GM21360 (cell line): ENCODE measurements around the gene RNF213.

Source experiments
- ATAC-seq: cut with Tn5 transposase; IDR thresholded peaks from one replicate; pipeline ENCODE4 v1.9.1; 2021; ENCODE audit warnings: mild to moderate bottlenecking, moderate library complexity; ENCODE audit not compliant: unreplicated experiment

Gene RNF213

DNA sequence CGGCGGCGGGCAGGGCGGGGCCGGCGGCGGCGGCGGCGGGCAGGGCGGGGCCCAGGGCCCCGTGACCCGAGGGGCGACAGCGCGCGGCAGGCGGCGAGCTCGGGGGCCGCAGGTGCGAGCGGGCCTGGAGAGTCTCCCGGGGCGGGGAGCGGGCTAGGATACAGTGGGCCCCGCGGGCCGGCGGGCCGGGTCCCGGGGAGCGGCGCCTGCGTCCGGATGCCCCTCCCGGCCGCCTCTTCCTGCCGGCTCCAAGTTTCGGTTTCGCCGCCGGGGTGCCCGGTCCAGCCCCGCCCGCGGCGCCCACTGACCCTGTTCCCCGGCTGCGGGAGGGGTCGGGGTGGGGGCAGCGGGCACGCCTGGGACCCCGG, at the start of gene RNF213:
Gene RNF213 (plus strand): TSS at position 62 of the 368 bp plus-strand sequence. CDS start 2,830 bp downstream, outside the sequence.
- ATAC-seq, result peak; percentile 29

DNA sequence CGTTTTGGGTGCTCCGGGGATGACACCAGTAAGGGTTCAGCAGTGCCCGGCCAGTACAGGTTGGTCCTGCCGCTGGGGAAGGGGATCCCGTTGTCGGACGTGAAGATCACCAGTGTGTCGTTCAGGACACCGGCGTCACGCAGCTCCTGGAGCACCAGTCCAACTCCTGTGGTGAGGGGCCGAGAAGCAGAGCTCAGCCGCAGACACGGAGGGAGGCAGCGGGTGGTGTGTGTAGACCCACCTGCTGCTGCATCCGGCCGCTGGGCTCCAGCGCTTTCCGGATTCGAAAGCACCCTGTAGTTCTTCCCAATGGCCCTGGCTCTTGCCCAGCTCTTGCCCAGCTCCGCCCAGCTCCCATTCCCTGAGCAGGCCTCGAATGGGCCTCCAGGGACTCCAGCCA, 48.5 kb upstream of the RNF213 start:
- ATAC-seq, result no peak

DNA sequence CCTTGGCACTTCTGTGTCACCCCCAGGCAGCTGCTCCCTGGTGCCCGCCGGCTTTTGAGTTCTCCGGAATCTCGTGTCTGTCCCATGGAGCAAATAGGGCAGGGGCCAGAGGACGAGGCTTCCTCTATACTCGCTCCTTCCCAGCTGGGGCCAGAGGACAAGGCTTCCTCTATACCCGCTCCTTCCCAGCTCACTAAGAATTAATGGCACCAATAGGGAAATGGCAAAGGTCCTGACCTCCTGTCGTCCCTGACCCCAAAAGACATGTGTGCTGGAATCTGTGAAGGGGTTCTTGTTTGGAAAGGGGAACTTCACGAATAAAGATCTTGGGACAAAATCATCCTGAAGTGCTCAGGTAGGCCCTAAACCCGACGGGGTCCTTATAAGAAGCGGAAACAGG, 48.1 kb upstream of the RNF213 start:
- ATAC-seq, result no peak

DNA sequence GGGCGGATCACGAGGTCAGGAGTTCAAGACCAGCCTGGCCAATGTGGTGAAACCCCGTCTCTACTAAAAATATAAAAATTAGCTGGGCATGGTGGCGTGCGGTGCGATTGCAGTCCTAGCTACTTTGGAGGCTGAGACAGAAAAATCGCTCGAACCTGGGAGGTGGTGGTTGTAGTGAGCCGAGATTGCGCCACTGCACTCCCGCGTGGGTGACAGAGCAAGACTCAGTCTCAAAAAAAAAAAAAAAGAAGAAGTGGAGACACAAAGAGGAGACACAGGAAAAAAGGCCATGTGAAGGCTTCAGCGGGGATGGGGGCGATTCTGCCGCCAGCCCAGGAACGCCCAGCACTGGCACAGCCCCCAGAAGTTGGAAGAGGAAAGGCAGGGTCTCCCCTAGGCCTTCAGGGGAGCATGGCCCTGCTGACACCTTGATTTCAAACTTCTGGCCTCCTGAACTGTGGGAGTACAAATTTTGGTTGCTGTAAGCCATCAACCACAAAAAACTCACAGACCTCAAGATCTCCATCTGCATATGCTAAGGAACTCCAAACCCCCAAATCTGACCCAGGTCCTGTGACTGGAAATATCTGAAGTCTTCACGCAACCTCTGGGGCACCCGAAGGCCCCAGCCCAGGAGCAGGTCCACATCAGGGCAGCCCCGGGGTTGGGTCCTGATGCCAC, 47.5 kb upstream of the RNF213 start:
- no peak for ATAC-seq

DNA sequence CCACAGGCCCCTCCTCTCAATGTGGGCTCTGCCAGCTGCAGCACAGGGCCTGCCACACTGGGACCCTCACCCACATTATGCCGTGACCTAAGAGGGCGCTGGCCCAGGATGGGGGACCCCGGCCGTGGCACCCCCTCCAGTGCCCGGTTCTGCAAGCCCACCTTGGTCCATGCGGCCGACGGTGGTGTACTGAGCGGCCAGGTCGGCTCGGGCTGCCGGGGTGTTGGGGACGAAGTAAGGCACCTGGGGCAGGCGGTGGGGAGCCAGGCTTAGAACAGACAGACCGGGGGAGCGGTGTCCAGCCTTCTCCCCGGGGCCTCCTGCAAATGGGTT, 47.0 kb upstream of the RNF213 start:
- ATAC-seq, result no peak

DNA sequence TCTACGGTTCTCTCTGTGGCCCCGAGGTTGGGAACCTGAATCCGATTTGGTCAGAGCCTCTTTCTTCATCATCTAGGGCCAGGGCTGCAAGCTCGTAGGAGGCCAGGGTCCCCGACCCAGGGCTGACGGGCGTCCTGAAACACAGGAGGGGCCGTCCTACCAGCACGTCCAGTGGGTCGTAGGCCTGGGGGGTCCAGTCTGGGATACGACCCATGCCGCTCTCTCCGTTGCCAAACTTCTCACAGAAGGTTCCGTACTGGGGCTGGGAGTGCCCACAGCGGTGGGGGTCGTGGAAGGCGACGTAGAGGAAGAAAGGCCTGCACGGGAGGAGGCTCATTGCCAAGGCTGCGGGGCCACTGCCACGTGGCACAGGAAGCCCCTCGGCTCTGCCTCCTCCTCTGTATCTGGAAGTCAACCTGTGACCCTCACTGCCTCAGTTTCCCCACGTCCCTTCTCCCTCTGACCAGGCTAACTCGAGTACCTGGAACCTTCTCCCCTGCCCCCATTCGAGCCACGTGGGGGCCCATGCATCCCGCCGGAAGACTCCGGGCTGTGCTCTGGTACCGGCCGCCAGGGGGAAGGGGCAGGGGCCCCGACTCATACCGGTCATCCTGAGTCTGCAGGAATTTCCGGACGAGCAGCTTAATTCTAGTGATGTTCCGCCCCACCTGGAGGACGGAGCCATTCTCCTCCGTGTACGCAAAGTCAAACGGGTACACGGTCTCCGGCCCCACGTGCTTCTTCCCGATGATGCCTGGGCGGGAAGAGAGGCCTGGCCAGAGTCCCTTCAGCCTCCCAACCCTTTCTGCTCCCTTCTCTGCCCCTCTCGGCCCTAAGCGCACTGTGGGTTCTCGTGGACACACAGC, 46.4 kb upstream of the RNF213 start:
- ATAC-seq, result no peak

DNA sequence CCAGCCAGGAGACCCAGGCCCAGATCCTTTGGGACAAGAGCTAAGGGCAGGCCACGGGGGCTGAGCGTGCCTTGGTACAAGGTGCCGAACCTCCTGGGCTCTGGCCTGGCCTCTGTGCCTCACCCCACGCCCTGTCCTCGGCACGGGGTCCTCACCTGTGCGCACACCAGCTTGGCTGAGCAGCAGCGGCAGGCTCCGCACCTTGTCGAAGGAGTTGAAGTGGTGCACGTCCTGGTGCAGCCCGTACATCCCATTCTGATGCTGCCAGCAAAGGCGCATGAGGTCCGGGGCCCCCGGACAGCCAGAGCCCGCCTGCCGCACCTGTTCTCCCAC, 45.8 kb upstream of the RNF213 start:
- ATAC-seq, result no peak

DNA sequence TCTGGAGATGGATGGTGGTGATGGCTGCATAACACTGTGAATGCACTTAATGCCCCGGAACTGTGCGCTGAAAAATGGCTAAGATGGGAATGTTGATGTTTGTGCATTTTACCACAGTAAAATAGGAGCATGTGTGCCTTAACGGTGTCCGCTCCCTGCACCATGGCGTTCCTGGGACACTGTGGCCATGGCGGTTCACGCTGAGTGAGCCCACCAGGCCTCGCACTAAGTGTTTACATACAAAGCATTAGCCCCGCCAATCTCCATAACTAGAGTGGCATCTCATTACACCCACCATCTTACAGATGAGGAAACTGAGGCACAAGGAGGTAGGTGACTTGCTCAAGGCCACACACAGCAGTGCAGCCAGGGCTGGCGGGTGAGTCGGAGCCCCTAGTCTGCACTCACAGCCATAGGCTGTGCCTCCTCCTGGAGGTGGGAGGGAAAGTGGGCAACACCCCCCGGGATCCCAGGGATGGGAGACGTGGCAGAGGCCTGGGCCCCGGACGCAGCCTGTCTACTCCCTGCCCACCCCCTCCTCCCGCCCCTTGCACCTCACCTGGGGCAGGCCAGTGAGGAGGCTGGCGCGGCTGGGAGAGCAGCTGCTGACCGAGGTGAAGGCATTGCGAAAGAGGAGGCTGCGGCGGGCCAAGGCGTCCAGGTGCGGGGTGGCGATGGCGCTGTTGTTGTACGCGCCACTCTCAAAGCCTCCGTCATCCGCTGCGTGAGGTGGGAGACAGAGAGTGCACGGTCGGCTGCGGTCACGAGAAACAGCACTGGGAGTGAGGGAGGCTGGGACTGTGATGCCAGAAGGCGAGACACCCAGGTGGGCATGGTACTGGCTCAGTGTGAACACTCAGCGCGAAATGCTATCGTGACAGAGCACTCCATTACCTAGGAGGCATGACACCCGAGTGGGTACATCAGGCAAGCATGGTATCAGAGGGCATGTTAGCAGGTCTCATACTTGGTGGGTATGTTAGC, 43.9 kb upstream of the RNF213 start:
- no peak for ATAC-seq

DNA sequence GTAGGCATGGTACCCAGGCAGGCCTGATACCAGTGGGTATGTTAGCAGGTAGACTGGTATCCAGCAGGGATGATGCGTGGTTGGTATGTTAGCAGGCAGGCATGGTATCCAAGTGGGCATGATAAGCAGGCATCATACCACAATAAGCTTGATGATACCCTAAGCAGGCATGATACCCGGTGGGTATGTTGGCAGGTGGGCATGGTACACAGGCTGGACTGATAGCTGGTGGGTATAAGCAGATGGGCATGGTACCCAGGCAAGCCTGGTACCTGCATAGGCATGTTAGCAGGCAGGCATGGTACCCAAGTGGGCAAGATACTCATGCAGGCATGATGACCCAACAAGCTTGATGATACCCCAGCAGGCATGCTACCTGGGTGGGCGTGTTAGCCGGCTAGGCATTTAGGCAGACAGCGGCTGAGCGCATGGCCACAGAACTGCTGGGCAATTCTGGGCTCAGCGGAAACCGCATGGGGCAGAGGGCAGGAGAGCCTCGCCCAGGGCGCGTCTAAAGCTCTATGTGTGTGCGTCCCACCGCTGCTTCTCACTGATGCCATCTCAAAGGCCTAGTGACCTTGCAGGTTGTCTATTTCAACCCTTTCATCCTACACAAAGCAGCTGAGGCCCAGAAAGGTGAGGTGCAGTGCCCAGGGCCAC, 42.8 kb upstream of the RNF213 start:
- no peak for ATAC-seq

DNA sequence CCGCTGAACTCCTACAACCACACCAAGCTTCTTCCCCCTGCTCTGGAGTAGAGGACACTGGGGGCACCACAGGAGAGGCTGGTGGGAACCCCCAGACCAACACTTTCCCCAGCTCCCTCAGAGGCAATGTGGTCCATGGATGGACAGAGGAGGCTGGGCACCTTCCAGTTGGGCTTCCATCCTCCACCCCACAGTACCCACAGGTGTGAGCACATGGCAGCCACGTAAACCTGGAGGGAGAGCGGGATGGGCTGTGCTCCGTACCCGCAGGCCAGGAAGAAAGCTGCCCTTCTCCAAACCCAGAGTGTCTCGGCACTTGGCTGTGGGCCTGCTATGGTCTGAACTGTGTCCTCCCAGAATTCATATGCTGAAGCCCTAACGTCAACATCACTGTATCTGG, 42.3 kb upstream of the RNF213 start:
- ATAC-seq, result no peak

DNA sequence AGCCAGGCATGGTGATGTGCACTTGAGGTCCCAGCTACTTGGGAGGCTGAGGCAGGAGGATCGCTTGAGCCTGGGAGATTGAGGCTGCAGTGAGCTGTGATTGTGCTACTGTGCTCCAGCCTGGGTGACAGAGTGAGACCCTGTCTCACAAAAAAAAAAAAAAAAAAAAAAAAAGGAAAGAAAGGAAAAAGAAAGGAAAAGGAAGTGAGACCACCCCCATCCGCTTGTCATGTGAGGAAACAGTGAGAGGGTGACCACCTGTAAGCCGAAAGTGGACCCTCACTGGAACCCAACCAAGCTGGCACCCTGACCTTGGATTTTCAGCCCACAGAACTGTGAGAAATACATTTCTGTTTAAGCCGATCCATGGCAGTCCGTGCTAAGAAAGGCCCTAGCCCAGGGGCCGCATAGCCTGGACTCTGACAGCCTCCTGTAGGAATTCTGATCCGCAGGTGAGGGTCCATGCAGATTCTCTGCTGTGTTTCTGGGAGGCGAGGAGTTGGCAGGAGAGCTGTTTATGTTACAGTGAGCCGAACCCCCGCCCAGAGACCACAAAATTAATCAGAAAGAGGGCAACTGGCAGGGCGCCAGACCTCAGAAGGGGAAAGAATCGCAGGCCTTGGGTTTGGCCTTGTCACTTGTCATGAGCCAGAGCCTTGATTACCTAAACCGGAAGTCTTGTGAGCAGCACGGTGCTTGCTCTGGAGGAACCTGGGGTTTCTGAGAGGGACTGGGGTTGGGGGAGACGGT, 41.5 kb upstream of the RNF213 start:
- no peak for ATAC-seq

DNA sequence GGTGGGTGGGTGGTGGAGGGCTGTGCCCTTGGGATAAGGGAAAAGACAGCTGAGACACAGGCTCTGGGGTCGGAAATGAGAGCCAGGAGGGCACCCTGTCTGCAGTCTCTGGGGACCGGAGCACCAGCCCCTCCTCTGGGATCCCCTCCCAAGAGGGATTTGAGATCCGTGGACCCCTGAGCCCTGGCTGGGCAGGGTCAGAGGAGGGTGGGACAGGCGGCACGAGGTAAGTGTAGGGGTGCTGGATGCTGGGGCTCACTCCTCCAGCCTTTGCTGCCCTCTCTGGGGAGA, 40.9 kb upstream of the RNF213 start:
- no peak for ATAC-seq

DNA sequence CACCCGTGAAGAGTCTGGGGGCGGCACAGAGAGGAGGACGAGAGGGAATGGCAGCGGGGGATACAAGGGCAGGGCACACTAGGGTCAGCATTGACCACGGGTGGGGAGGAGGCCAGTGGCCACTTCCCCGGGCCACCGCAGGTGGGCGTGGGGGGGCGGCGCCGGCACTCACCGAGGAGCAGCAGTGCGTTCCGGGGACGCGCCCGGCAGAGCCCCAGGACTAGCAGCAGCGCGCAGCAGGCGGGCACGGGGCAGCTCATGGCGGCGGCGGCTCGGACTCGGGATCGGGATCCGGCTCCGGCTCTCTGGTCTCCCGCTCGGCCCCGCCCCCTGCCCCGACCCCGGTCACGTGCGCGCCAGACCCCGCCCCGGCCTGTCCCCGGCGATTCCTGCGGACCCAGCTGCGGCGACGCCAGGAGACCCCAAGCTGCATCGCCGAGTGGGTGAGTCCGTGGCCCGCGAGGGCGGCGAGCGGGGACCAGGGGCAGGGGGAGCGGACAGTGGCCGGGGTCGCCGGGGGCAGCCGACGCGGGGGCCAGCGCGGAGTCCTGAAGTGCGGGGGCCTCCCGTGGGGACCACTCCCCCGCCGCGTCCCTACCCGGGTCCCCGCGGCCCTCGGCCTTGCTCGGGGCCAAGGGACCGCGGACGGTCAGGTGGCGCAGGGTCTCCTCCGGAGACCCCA, 40.5 kb upstream of the RNF213 start, which contains the start of the genes SGSH and SLC26A11:
Gene SGSH (minus strand): TSS at position 280 of the 682 bp plus-strand sequence. CDS start 20 bp downstream, at position 260.
Gene SLC26A11 (plus strand): TSS at position 374 of the 682 bp plus-strand sequence. CDS start 1,134 bp downstream, outside the sequence.
- no peak for ATAC-seq

DNA sequence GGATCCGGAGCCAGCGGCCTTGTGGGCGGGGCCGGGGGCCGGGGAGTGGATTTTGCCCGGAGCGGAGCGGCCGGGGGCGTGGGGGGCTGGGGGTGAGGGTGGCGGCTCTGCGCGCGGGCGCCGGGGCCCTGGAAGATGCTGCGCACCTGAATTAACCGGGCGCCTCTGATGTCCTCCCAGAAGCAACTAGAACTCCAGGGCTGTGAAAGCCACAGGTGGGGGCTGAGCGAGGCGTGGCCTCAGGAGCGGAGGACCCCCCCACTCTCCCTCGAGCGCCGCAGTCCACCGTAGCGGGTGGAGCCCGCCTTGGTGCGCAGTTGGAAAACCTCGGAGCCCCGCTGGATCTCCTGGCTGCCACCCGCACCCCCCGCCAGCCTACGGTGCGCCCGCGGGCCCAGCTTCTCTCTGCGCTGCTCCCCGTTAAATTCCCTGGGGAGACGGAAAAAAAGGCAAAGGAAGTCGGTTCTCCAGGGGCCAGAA, 39.9 kb upstream of the RNF213 start:
- no peak for ATAC-seq

DNA sequence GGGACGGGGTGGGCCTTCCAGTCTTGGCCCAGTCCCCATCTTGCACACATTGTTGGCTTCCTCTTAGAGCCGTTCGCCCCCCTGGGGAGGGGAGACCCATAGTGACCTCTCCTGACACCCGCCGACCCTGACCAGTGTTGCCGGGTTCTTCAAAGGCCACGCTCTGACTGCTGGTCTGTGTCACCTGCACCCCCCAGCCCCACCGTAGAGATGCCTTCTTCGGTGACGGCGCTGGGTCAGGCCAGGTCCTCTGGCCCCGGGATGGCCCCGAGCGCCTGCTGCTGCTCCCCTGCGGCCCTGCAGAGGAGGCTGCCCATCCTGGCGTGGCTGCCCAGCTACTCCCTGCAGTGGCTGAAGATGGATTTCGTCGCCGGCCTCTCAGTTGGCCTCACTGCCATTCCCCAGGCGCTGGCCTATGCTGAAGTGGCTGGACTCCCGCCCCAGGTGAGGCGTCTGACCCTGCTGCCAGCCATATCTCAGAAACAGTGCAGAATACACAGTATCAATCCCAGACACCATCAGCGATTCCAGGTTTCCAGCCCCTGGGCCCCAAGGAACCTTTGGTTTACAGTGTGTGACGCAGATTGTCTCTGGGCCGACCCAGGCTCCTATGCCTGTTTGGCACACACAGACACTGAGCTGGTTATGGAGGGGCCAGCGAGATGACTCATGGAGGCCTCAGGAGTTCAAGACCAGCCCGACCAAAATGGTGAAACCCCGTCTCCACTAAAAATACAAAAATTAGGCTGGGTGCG, 39.1 kb upstream of the RNF213 start:
- ATAC-seq, result no peak

DNA sequence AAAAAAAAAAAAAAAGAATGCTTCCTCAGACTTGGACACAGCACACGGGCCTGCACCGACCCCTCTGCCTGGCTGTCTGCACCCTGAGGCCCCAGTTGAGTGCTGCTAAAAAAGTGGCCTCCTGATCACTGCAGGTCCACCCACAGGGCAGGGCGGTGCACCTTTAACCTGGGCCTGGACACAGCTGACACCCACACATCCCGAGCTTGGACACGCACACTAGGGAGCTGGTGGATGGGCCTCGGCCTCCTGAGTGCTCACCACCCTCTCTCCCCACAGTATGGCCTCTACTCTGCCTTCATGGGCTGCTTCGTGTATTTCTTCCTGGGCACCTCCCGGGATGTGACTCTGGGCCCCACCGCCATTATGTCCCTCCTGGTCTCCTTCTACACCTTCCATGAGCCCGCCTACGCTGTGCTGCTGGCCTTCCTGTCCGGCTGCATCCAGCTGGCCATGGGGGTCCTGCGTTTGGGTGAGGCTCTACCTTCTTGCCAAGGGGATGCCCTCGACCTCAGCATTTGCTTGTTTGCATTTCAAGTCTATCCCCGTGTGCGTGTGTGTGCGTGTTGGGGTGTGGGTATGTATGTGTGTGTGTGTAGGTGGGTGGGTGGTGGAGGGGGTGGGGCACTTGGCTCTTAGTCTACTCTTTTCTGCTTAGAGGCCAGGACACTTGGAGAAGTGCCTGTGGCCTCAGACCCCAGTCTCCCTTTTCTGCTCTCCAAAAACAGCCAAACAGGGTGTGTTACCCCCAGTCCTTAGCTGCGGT, 38.1 kb upstream of the RNF213 start:
- no peak for ATAC-seq

DNA sequence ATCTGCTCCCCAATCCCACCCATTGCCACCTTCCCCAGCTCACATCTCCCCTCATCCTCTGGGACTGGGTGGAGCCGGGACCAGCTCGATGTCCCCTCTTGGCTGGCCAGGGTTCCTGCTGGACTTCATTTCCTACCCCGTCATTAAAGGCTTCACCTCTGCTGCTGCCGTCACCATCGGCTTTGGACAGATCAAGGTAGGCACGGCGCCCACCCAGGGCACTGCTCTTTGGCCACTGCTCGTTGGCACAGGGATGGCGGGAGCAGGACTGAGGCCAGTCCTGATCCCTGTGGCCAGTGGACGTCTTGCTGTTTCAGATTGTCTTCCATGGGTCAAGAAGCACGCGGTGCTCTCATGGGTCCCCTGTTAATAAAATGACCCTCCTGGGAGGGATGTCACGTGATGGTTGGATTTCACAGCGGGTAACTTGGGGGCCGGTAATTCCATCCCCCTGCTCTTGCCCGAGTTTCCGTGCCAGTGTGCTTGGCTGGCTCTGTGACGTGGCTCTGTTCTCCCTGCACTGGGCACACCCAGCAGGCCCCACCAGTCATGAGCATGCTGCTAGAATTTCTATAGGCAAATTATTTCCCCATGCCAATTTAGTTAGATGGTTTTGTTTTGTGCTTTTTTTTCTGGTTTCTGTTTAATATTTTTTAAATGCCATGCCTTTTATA, 37.4 kb upstream of the RNF213 start:
- ATAC-seq, result no peak
